GM21526 (cell line): ENCODE data around the gene SLC2A9.
"Not testable (repeated sequence)": the region's sequence is repeated elsewhere in the genome, so short reads cannot be mapped to it uniquely, and the experiment has no call there.

Source experiments
- ATAC-seq: cut with Tn5 transposase; IDR thresholded peaks from one replicate; pipeline ENCODE4 v1.9.1; 2021; ENCODE audit warnings: moderate library complexity; ENCODE audit not compliant: unreplicated experiment, low FRiP score

SLC2A9 gene

GRCh38 chr4:10002278-10002677 lies 19.0 kb downstream of the SLC2A9 start:
- no peak for ATAC-seq

GRCh38 chr4:10001757-10002156 lies 19.5 kb downstream of the SLC2A9 start:
- ATAC-seq: no peak

- peak; percentile 58 for ATAC-seq
Observed at GRCh38 chr4:9999956-10000561, 21.2 kb downstream of the SLC2A9 start.

GRCh38 chr4:9997886-9998285 lies 23.4 kb downstream of the SLC2A9 start:
- ATAC-seq: no peak

GRCh38 chr4:9996319-9997110 lies 24.8 kb downstream of the SLC2A9 start:
- no peak for ATAC-seq

- ATAC-seq: no peak
Observed at GRCh38 chr4:9994246-9994847, 26.9 kb downstream of the SLC2A9 start.

- no peak for ATAC-seq
Observed at GRCh38 chr4:9989918-9990635, 31.2 kb downstream of the SLC2A9 start.

- no peak for ATAC-seq
Observed at GRCh38 chr4:9988933-9989332, 32.4 kb downstream of the SLC2A9 start.

GRCh38 chr4:9988363-9988749 lies 32.9 kb downstream of the SLC2A9 start:
- ATAC-seq: no peak

GRCh38 chr4:9987749-9988362 lies 33.4 kb downstream of the SLC2A9 start:
- ATAC-seq: no peak

GRCh38 chr4:9984621-9985020 lies 36.7 kb downstream of the SLC2A9 start:
- ATAC-seq: no peak

GRCh38 chr4:9983211-9983610 lies 38.1 kb downstream of the SLC2A9 start:
- ATAC-seq: no peak

- not testable (repeated sequence) for ATAC-seq
Observed at GRCh38 chr4:9981899-9982298, 39.4 kb downstream of the SLC2A9 start.

- no peak for ATAC-seq
Observed at GRCh38 chr4:9980898-9981297, 40.4 kb downstream of the SLC2A9 start.

GRCh38 chr4:9979101-9979701 lies 42.1 kb downstream of the SLC2A9 start:
- ATAC-seq: no peak

- ATAC-seq: no peak
Observed at GRCh38 chr4:9977518-9978031, 43.7 kb downstream of the SLC2A9 start.

GRCh38 chr4:9976781-9977180 lies 44.5 kb downstream of the SLC2A9 start:
- ATAC-seq: no peak

- ATAC-seq: no peak
Observed at GRCh38 chr4:9976293-9976692, 45.0 kb downstream of the SLC2A9 start.

GRCh38 chr4:9971711-9972110 lies 49.6 kb downstream of the SLC2A9 start:
- ATAC-seq: no peak

GRCh38 chr4:9970399-9971011 lies 50.8 kb downstream of the SLC2A9 start:
- peak; percentile 83 for ATAC-seq
